Kidney epithelial cell (primary cell): ENCODE measurements around the gene PCCA. TPM values are rescaled to one million over a fixed set of nuclear protein-coding genes. Genes with fewer than 3 reads are reported as not detected.
A peak's percentile ranks its signal among the peaks of the same experiment; 100 is the strongest.

Experiments
- DNase-seq: peaks from one replicate; pipeline ENCODE4 v3.0.0-alpha.2; 2010; ENCODE audit warnings: low read depth
- H3K27me3 ChIP-seq: 2 replicates; pipeline ENCODE4 v1.6.0; 2011; ENCODE audit warnings: low read length; ENCODE audit not compliant: control insufficient read depth, insufficient read depth
- H3K36me3 ChIP-seq: 2 replicates; pipeline ENCODE4 v1.5.1; 2011; ENCODE audit warnings: low read length; ENCODE audit not compliant: control insufficient read depth, insufficient read depth
- H3K4me3 ChIP-seq: 2 replicates; pipeline ENCODE4 v1.5.1; 2011; ENCODE audit warnings: low read depth, mild to moderate bottlenecking, control low read depth, low read length
- CTCF ChIP-seq: IDR thresholded peaks from 2 replicates; pipeline ENCODE4 v1.5.1; 2011; ENCODE audit warnings: mild to moderate bottlenecking, moderate library complexity, low read length, control low read depth, inconsistent platforms; ENCODE audit not compliant: insufficient read depth, poor library complexity, severe bottlenecking
- total RNA-seq: library from RNA; depleted of rRNA; stranded (reverse); fragments of >200 nt; gene quantifications from 2 replicates; pipeline ENCODE4 v1.2.3, GENCODE V29; 2015

The PCCA gene
- total RNA-seq, 1 donor from 2014 or later = 15.7 TPM

GRCh38 chr13:100115693-100116254 is 26.9 kb downstream of the PCCA start:
- Histone ChIP-seq H3K36me3 (no peaks in the 10 kb centered on the region), H3K4me3 (no peak overlapping the region), H3K27me3 (no peaks in the 10 kb centered on the region)
- no peak for TF ChIP-seq CTCF
- DNase-seq = no peak

- TF ChIP-seq CTCF = no peak
- Histone ChIP-seq H3K36me3 (no peaks in the 10 kb centered on the region), H3K4me3 (no peak overlapping the region), H3K27me3 (no peaks in the 10 kb centered on the region)
- DNase-seq = no peak
Measured at GRCh38 chr13:100124265-100124664, 35.4 kb downstream of the PCCA start.

GRCh38 chr13:100125946-100126345 is 37.1 kb downstream of the PCCA start:
- no peak for TF ChIP-seq CTCF
- DNase-seq = no peak
- Histone ChIP-seq H3K27me3 (no peaks in the 10 kb centered on the region), H3K4me3 (no peak overlapping the region), H3K36me3 (no peaks in the 10 kb centered on the region)

GRCh38 chr13:100128373-100128772 is 39.5 kb downstream of the PCCA start:
- Histone ChIP-seq H3K27me3 (no peaks in the 10 kb centered on the region), H3K4me3 (no peak overlapping the region), H3K36me3 (no peaks in the 10 kb centered on the region)
- no peak for TF ChIP-seq CTCF
- DNase-seq = peak; percentile 25

GRCh38 chr13:100128838-100129237 is 39.9 kb downstream of the PCCA start:
- TF ChIP-seq CTCF = no peak
- Histone ChIP-seq H3K27me3 (no peaks in the 10 kb centered on the region), H3K36me3 (no peaks in the 10 kb centered on the region), H3K4me3 (no peak overlapping the region)
- DNase-seq = no peak

- Histone ChIP-seq H3K4me3 (no peak overlapping the region), H3K36me3 (no peaks in the 10 kb centered on the region), H3K27me3 (no peaks in the 10 kb centered on the region)
- no peak for TF ChIP-seq CTCF
- no peak for DNase-seq
Measured at GRCh38 chr13:100129605-100130004, 40.7 kb downstream of the PCCA start.
